Thoracic aorta (tissue), 2 donors: ENCODE results near the gene BCAS3. TPM values are rescaled to one million over a fixed set of nuclear protein-coding genes. Genes with fewer than 3 reads are reported as not detected.

Experiments used
- ATAC-seq: fragments of 150-250 bp; one replicate; pipeline ENCODE4 v1.8.0; 2017; ENCODE audit warnings: low read depth; ENCODE audit not compliant: insufficient number of reproducible peaks, low FRiP score
- DNase-seq: peaks from one replicate; pipeline ENCODE4 v3.0.0-alpha.2; 2020; ENCODE audit warnings: low spot score
- H3K27ac ChIP-seq, 2 donors: fragments of 200-600 bp; sonication (generic); 1 replicate in 1 of 2; 2 replicates in 1 of 2; pipeline ENCODE4 v1.5.1; 2016; ENCODE audit warnings: mild to moderate bottlenecking in 2 of 2, moderate library complexity in 2 of 2
- H3K27me3 ChIP-seq: fragments of 200-600 bp; sonication (generic); replicated peaks from 2 replicates; pipeline ENCODE4 v1.6.0; 2016; ENCODE audit warnings: mild to moderate bottlenecking; ENCODE audit not compliant: insufficient read depth
- H3K36me3 ChIP-seq: fragments of 200-600 bp; sonication (generic); one replicate; pipeline ENCODE4 v1.5.1; 2016
- H3K4me1 ChIP-seq, 2 donors: fragments of 200-600 bp; sonication (generic); 1 replicate in 1 of 2; 2 replicates in 1 of 2; pipeline versions ENCODE4 v1.5.1 to v1.6.0; 2016; ENCODE audit warnings: low read depth in 2 of 2, mild to moderate bottlenecking in 1 of 2; ENCODE audit not compliant: control insufficient read depth in 1 of 2
- H3K4me3 ChIP-seq: fragments of 200-600 bp; sonication (generic); 2 replicates; pipeline ENCODE4 v1.5.1; 2016; ENCODE audit warnings: mild to moderate bottlenecking
- H3K9me3 ChIP-seq: fragments of 200-600 bp; sonication (generic); 2 replicates; pipeline ENCODE4 v1.5.1; 2016
- CTCF ChIP-seq: fragments of 200-600 bp; sonication (generic); IDR thresholded peaks from one replicate; pipeline ENCODE4 v1.5.1; 2019; ENCODE audit warnings: antibody characterized with exemption
- total RNA-seq, 2 donors: library from RNA; depleted of rRNA; stranded (reverse); fragments of >200 nt; gene quantifications; one replicate each; pipeline versions ENCODE4 v1.1.0 to v1.2.3, GENCODE V29; 2016

The BCAS3 gene
- 10 to 100 TPM; 35.1 to 69.3 TPM for total RNA-seq

- peak; percentile 95 for DNase-seq
- H3K27ac ChIP-seq: peak within 1 kb of the TSS; percentile 61 to 76
- no peaks in the 10 kb centered on the region for H3K9me3 ChIP-seq
- peaks cover 3% of the 10 kb centered on the region for H3K36me3 ChIP-seq
- no peaks in the 10 kb centered on the region for H3K27me3 ChIP-seq
- ATAC-seq: peak; percentile 97
- peak within 1 kb of the TSS; percentile 93 for H3K4me3 ChIP-seq
- H3K4me1 ChIP-seq: peaks cover 6 to 13% of the 10 kb centered on the region in 2 donors
- no peak for TF ChIP-seq CTCF
These were observed at the start of gene BCAS3 for GRCh38 chr17:60677308-60678117. Gene BCAS3, plus strand, starts transcription at chr17:60677851.

DNA sequence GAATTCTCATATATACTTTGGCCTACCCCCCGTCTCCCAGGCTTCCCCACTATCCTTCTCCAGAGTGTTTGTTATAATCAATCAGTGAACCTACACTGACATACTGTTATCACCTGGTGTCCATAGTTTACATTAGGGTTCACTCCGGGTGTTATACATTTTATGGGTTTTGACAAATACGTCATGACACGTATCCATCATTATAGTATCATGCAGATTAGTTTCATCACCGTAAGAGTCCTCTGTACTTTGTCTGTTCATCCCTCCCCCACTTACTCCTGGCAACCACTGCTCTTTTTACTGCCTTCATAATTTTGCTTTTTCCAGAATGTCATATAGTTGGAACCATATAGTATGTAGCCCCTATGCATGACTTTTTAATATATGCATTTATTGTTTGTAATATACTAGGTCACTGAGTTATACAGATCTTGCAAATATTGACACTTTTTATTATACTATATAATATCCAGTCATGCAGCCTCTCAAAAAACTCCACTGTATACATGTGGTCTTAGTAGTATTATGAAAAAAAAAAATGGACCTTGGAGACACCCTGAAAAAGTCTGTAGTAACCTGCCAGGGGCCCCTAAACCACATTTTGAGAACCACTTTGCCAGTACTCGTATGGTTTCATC lies 49.3 kb upstream of the BCAS3 start:
- H3K4me3 ChIP-seq: no peak overlapping the region
- no peak overlapping the region for H3K27ac ChIP-seq
- ATAC-seq: no peak
- peaks cover 8 to 11% of the 10 kb centered on the region in 2 donors for H3K4me1 ChIP-seq
- no peaks in the 10 kb centered on the region for H3K27me3 ChIP-seq
- no peaks in the 10 kb centered on the region for H3K9me3 ChIP-seq
- peaks cover 10% of the 10 kb centered on the region for H3K36me3 ChIP-seq
- no peak for TF ChIP-seq CTCF
- DNase-seq: no peak

- no peak for TF ChIP-seq CTCF
- no peak overlapping the region for H3K4me3 ChIP-seq
- H3K27me3 ChIP-seq: no peaks in the 10 kb centered on the region
- no peaks in the 10 kb centered on the region for H3K9me3 ChIP-seq
- H3K27ac ChIP-seq: no peak overlapping the region
- no peak for DNase-seq
- H3K36me3 ChIP-seq: peaks cover 12% of the 10 kb centered on the region
- ATAC-seq: no peak
- peaks cover 8 to 11% of the 10 kb centered on the region in 2 donors for H3K4me1 ChIP-seq
These were observed 48.5 kb upstream of the BCAS3 start for GRCh38 chr17:60629120-60629519.

DNA sequence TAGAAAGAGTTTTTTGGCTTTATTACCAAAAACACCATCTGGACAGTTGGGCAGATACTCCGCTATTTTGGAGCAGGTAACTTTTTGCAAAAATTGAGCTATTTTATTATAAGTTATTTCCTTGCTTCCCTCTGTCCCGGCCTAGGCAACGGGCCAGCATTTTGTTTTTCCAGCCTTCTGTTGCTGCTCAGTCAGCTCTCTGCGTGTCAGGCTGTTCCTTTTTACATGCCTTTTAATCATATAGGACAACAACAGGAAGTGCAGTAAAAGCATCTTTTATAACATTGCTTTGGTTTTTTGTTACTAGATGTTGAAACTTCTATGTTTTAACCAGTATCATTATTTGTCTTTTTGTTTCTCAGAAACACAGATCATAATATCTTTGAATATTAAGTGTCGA lies 47.3 kb upstream of the BCAS3 start:
- peaks cover 8 to 11% of the 10 kb centered on the region in 2 donors for H3K4me1 ChIP-seq
- no peak for TF ChIP-seq CTCF
- ATAC-seq: no peak
- peaks cover 14% of the 10 kb centered on the region for H3K36me3 ChIP-seq
- H3K27me3 ChIP-seq: no peaks in the 10 kb centered on the region
- H3K4me3 ChIP-seq: no peak overlapping the region
- no peaks in the 10 kb centered on the region for H3K9me3 ChIP-seq
- no peak for DNase-seq
- H3K27ac ChIP-seq: peak overlapping the region in 1 of 2 donors; percentile 27

DNA sequence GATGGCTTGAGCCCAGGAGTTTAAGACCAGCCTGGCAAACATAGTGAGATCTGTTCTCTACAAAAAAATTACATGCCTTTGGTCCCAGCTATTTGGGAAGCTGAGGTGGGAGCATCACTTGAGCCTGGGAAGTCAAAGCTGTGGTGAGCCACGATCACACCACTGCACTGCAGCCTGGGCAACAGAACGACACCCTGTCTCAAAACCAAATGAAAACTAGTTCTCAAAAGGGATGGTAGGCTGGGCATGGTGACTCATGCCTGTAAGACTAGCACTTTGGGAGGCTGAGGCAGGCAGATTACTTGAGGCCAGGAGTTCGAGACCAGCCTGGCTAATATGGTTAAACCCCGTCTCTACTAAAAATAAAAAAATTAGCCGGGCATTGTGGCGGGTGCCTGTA lies 46.5 kb upstream of the BCAS3 start:
- peak overlapping the region in 1 of 2 donors; percentile 27 for H3K27ac ChIP-seq
- no peak for ATAC-seq
- DNase-seq: no peak
- H3K9me3 ChIP-seq: no peaks in the 10 kb centered on the region
- H3K27me3 ChIP-seq: no peaks in the 10 kb centered on the region
- TF ChIP-seq CTCF: no peak
- no peak overlapping the region for H3K4me3 ChIP-seq
- H3K4me1 ChIP-seq: peaks cover 8 to 11% of the 10 kb centered on the region in 2 donors
- H3K36me3 ChIP-seq: peaks cover 21% of the 10 kb centered on the region
